ENCODE results near the gene ALX4.

GRCh38 chr11:44359162-44359561 lies 49.2 kb upstream of the ALX4 start:
- TF ChIP-seq CEBPZ (IDR thresholded peaks at IDR 0.05; ENCODE audit: borderline replicate concordance, low read depth, low read length) (no peak), POLR2A (conservative IDR thresholded peaks at IDR 0.05) (no peak), HNRNPLL (IDR thresholded peaks at IDR 0.05; ENCODE audit: low read depth, low read length, poor library complexity, severe bottlenecking) (no peak), ZNF445 (CRISPR knock-in tag; IDR thresholded peaks at IDR 0.05; ENCODE audit: low read depth) (no peak)
